Measurements from ENCODE around the gene LARP1B. TPM values are rescaled to one million over a fixed set of nuclear protein-coding genes. Genes with fewer than 3 reads are reported as not detected.

Gene LARP1B
- total and polyA plus RNA-seq, 4 donors: 17.5 to 69.6 (median 23.7) TPM

DNA sequence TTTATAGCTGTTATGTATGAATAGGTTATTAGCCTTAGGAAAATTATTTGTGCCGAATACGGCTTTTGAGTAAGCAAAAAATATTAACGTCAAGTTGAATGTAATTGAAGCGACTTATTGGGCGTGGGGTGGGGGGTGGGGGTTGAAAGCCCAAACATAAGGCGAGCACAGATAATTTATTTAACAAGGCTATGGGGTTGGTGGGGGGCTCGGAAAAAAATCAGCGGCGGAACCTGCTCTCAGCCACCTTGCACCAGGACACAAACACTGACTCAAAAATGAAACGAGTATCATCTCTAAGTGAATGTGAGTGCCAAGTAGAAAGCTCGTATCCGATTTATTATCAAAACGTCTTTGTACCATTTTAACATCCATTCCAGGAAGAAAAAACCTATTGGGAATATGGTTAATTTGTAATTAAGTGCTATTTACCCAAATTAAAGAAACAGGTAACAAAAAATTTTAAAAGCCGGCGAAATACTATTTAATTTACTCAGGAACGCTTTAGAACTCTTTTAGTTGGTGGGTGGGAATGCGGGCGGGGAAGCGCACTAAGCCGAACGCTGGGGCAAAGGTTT lies 902 bp upstream of the LARP1B start:
- H3K27ac ChIP-seq (ENCODE audit: low read depth in 1 of 2, low read length in 2 of 2): peak overlapping the region; percentile 99
- H3K4me3 ChIP-seq (ENCODE audit: low read depth in 1 of 3, low read length in 3 of 3): peak overlapping the region; percentile 64 to 96 (median 74)
- H3K36me3 ChIP-seq (ENCODE audit: control insufficient read depth in 4 of 4, insufficient read depth in 3 of 4, low read depth in 1 of 4, low read length in 3 of 4): no peaks in the 10 kb centered on the region
- TF ChIP-seq HNF4A (conservative IDR thresholded peaks at IDR 0.05) (peak; percentile 61 to 76), RAD21 (IDR thresholded peaks at IDR 0.05) (peak; percentile 6 to 24), YY1 (IDR thresholded peaks at IDR 0.05) (peak; percentile 26), HNF4G (IDR thresholded peaks at IDR 0.05) (peak; percentile 14)
- TF ChIP-seq, protein P1, sequence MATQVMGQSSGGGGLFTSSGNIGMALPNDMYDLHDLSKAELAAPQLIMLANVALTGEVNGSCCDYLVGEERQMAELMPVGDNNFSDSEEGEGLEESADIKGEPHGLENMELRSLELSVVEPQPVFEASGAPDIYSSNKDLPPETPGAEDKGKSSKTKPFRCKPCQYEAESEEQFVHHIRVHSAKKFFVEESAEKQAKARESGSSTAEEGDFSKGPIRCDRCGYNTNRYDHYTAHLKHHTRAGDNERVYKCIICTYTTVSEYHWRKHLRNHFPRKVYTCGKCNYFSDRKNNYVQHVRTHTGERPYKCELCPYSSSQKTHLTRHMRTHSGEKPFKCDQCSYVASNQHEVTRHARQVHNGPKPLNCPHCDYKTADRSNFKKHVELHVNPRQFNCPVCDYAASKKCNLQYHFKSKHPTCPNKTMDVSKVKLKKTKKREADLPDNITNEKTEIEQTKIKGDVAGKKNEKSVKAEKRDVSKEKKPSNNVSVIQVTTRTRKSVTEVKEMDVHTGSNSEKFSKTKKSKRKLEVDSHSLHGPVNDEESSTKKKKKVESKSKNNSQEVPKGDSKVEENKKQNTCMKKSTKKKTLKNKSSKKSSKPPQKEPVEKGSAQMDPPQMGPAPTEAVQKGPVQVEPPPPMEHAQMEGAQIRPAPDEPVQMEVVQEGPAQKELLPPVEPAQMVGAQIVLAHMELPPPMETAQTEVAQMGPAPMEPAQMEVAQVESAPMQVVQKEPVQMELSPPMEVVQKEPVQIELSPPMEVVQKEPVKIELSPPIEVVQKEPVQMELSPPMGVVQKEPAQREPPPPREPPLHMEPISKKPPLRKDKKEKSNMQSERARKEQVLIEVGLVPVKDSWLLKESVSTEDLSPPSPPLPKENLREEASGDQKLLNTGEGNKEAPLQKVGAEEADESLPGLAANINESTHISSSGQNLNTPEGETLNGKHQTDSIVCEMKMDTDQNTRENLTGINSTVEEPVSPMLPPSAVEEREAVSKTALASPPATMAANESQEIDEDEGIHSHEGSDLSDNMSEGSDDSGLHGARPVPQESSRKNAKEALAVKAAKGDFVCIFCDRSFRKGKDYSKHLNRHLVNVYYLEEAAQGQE (IDR thresholded peaks at IDR 0.05): no peak
- TF ChIP-seq, protein P2, sequence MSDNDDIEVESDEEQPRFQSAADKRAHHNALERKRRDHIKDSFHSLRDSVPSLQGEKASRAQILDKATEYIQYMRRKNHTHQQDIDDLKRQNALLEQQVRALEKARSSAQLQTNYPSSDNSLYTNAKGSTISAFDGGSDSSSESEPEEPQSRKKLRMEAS (IDR thresholded peaks at IDR 0.05): peak; percentile 57
- peak overlapping the region; percentile 86 to 96 for H3K9ac ChIP-seq (ENCODE audit: low read depth in 1 of 2, low read length in 2 of 2)
- no peaks in the 10 kb centered on the region for H3K9me3 ChIP-seq (ENCODE audit: control insufficient read depth in 4 of 4, low read length in 3 of 4)
- 11% methylated on average over 21 of the region's 21 CpGs for WGBS
- no peak for DNase-seq (ENCODE audit: low spot score)
- no peaks in the 10 kb centered on the region for H3K27me3 ChIP-seq (ENCODE audit: control insufficient read depth in 4 of 4, insufficient read depth in 4 of 4, low read length in 3 of 4)
- peaks cover 2 to 15% (median 11%) of the 10 kb centered on the region in 4 donors for H3K4me1 ChIP-seq (ENCODE audit: control insufficient read depth in 4 of 4, insufficient read depth in 4 of 4, low read length in 3 of 4)

DNA sequence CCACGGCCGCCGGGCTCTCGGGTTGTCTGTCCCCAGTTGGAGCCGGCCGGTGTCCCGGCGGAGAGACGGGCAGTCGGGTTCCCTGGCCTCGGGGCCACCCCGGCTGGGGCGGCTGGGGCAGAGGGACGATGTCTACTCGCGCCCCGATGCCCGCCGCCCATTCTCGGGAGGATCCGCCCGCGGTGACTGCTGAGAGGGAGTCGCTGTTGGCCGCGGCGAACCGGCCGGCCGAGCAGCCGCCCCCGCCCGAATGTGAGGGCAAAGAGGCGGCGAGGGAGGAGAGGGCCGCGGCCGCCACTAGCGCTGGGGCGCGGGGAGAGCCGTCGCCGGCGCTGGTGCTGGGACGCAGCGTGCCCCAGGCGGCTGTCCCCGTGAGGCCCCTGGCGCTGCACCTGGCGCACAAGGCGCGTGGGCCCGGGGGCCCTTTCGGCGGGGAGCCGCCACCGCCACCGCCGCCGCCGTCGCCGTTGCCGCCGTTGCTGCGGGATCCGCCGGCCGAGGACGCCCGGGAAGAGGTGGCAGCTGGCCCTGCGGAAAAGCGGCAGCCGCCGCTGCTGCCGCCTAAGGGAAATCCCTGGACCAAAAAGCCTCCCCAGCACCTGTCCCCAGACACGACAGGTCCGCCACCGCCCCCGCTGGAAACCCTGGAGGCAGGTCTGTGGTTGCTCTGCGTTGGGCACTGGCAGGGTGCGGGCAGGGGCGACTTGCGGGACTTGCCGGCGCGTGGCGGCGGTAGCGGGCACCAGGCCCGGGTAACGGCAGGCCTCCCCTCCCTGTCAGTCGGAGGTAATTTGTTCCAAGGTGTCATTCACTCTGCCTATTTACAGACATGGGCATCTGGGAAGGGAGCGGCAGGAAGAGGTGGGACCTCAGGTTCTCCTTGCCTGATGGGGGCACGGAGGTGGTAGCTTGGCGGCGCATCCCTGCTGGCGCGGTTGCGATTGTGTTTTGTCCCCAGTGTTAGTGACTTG lies 739 bp downstream of the LARP1B start:
- under 1% methylated on average over 101 of the region's 101 CpGs for WGBS
- H3K4me3 ChIP-seq (ENCODE audit: low read depth in 1 of 3, low read length in 3 of 3): peak overlapping the region; percentile 88 to 96 (median 95)
- DNase-seq (ENCODE audit: low spot score): peak; percentile 72
- H3K27ac ChIP-seq (ENCODE audit: low read depth in 1 of 2, low read length in 2 of 2): peak overlapping the region; percentile 99
- H3K9me3 ChIP-seq (ENCODE audit: control insufficient read depth in 4 of 4, low read length in 3 of 4): no peaks in the 10 kb centered on the region
- no peaks in the 10 kb centered on the region for H3K36me3 ChIP-seq (ENCODE audit: control insufficient read depth in 4 of 4, insufficient read depth in 3 of 4, low read depth in 1 of 4, low read length in 3 of 4)
- peak overlapping the region; percentile 53 to 82 for H3K9ac ChIP-seq (ENCODE audit: low read depth in 1 of 2, low read length in 2 of 2)
- H3K4me1 ChIP-seq (ENCODE audit: control insufficient read depth in 4 of 4, insufficient read depth in 4 of 4, low read length in 3 of 4): peaks cover 2 to 15% (median 12%) of the 10 kb centered on the region in 4 donors
- no peaks in the 10 kb centered on the region for H3K27me3 ChIP-seq (ENCODE audit: control insufficient read depth in 4 of 4, insufficient read depth in 4 of 4, low read length in 3 of 4)
- TF ChIP-seq FOXA2 (IDR thresholded peaks at IDR 0.05) (peak; percentile 6), GABPA (IDR thresholded peaks at IDR 0.05 in 1 of 2, conservative IDR thresholded peaks at IDR 0.05 in 1 of 2) (no peak), NR2F2 (IDR thresholded peaks at IDR 0.05) (no peak), JUND (IDR thresholded peaks at IDR 0.05) (no peak), RAD21 (IDR thresholded peaks at IDR 0.05) (peak in 1 of 2 donors; percentile 53), SP1 (IDR thresholded peaks at IDR 0.05) (no peak), TAF1 (conservative IDR thresholded peaks at IDR 0.05) (no peak), RXRA (IDR thresholded peaks at IDR 0.05) (peak in 1 of 2 donors; percentile 4), EGR1 (IDR thresholded peaks at IDR 0.05; ENCODE audit: low read depth in 2 of 2) (peak in 1 of 2 donors; percentile 65), FOXA1 (IDR thresholded peaks at IDR 0.05) (no peak), HNF4A (conservative IDR thresholded peaks at IDR 0.05) (no peak)
- TF ChIP-seq, protein P3, sequence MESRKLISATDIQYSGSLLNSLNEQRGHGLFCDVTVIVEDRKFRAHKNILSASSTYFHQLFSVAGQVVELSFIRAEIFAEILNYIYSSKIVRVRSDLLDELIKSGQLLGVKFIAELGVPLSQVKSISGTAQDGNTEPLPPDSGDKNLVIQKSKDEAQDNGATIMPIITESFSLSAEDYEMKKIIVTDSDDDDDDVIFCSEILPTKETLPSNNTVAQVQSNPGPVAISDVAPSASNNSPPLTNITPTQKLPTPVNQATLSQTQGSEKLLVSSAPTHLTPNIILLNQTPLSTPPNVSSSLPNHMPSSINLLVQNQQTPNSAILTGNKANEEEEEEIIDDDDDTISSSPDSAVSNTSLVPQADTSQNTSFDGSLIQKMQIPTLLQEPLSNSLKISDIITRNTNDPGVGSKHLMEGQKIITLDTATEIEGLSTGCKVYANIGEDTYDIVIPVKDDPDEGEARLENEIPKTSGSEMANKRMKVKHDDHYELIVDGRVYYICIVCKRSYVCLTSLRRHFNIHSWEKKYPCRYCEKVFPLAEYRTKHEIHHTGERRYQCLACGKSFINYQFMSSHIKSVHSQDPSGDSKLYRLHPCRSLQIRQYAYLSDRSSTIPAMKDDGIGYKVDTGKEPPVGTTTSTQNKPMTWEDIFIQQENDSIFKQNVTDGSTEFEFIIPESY (IDR thresholded peaks at IDR 0.05): no peak
- TF ChIP-seq, protein P2 (IDR thresholded peaks at IDR 0.05): no peak
- TF ChIP-seq, protein P4, sequence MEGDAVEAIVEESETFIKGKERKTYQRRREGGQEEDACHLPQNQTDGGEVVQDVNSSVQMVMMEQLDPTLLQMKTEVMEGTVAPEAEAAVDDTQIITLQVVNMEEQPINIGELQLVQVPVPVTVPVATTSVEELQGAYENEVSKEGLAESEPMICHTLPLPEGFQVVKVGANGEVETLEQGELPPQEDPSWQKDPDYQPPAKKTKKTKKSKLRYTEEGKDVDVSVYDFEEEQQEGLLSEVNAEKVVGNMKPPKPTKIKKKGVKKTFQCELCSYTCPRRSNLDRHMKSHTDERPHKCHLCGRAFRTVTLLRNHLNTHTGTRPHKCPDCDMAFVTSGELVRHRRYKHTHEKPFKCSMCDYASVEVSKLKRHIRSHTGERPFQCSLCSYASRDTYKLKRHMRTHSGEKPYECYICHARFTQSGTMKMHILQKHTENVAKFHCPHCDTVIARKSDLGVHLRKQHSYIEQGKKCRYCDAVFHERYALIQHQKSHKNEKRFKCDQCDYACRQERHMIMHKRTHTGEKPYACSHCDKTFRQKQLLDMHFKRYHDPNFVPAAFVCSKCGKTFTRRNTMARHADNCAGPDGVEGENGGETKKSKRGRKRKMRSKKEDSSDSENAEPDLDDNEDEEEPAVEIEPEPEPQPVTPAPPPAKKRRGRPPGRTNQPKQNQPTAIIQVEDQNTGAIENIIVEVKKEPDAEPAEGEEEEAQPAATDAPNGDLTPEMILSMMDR (IDR thresholded peaks at IDR 0.05; ENCODE audit: low read depth, low read length, missing input control): no peak
- TF ChIP-seq, protein P5, sequence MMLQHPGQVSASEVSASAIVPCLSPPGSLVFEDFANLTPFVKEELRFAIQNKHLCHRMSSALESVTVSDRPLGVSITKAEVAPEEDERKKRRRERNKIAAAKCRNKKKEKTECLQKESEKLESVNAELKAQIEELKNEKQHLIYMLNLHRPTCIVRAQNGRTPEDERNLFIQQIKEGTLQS (IDR thresholded peaks at IDR 0.05): no peak
- TF ChIP-seq, protein P1 (IDR thresholded peaks at IDR 0.05): peak; percentile 34
